H1 (cell line): ENCODE data around the gene TMEM41A. TPM values are rescaled to one million over a fixed set of nuclear protein-coding genes. Genes with fewer than 3 reads are reported as not detected.

Experiments used
- CTCF ChIA-PET: fragments of 300-600 bp; sonication (Branson Sonifier 250); formaldehyde crosslinking; loops from one replicate; lab custom pipeline; 2021; ENCODE audit not compliant: partially characterized antibody; lab: Charles Lee
- POLR2A ChIA-PET: fragments of 300-600 bp; sonication (Branson Sonifier 250); formaldehyde crosslinking; loops from one replicate; lab custom pipeline; 2021; ENCODE audit warnings: inconsistent platforms; ENCODE audit not compliant: partially characterized antibody; lab: Charles Lee
- DNase-seq, 2 experiments: peaks; one replicate each; pipeline versions ENCODE4 v3.0.0 to v3.0.0-alpha.2; 2010 to 2022; ENCODE audit warnings: low spot score in 2 of 2, low read depth in 1 of 2, mixed read lengths in 1 of 2
- FAIRE-seq: peaks from 2 replicates; lab custom pipeline; 2011; peaks lifted over from hg19 to GRCh38; lab: Jason Lieb, UNC
- H2AFZ ChIP-seq: 2 replicates; pipeline ENCODE4 v1.8.1; 2012; ENCODE audit warnings: low read length, inconsistent platforms
- H2AK5ac ChIP-seq: 2 replicates; pipeline ENCODE4 v1.6.1; 2013; ENCODE audit warnings: low read depth, low read length
- H2BK120ac ChIP-seq: replicated peaks from 2 replicates; pipeline ENCODE3; 2013; ENCODE audit warnings: low read depth, low read length, inconsistent platforms
- H2BK12ac ChIP-seq: 2 replicates; pipeline ENCODE4 v1.6.1; 2013; ENCODE audit warnings: low read depth, low read length
- H2BK15ac ChIP-seq: 2 replicates; pipeline ENCODE4 v1.6.1; 2013; ENCODE audit warnings: low read length
- H2BK20ac ChIP-seq: 2 replicates; pipeline ENCODE4 v1.6.1; 2013; ENCODE audit warnings: low read length
- H2BK5ac ChIP-seq: 2 replicates; pipeline ENCODE4 v1.6.1; 2013; ENCODE audit warnings: low read depth, low read length
- H3K14ac ChIP-seq: 2 replicates; pipeline ENCODE4 v1.6.1; 2013; ENCODE audit warnings: inconsistent platforms; ENCODE audit not compliant: insufficient read length
- H3K18ac ChIP-seq: 2 replicates; pipeline ENCODE4 v1.6.1; 2013; ENCODE audit warnings: low read length; ENCODE audit errors: extremely low read depth
- H3K23ac ChIP-seq: 2 replicates; pipeline ENCODE4 v1.6.1; 2013; ENCODE audit warnings: inconsistent platforms; ENCODE audit not compliant: insufficient read length
- H3K23me2 ChIP-seq: 2 replicates; pipeline ENCODE4 v1.6.1; 2013; ENCODE audit warnings: low read depth, low read length
- H3K27ac ChIP-seq: 2 replicates; pipeline ENCODE4 v1.6.1; 2011; ENCODE audit warnings: low read depth, low read length, inconsistent platforms
- H3K27me3 ChIP-seq, 4 experiments: replicated peaks in 1 of 4; 1 replicate in 1 of 4; 2 replicates in 3 of 4; pipeline versions ENCODE4 v1.6.1 to v1.8.1; 2011 to 2013; ENCODE audit warnings: low read length in 3 of 4, mild to moderate bottlenecking in 3 of 4, inconsistent platforms in 2 of 4, mixed read lengths in 2 of 4, moderate library complexity in 1 of 4; ENCODE audit not compliant: control insufficient read depth in 3 of 4, insufficient read depth in 3 of 4; ENCODE audit errors: extremely low read depth in 1 of 4
- H3K36me3 ChIP-seq, 4 experiments: 2 replicates each; pipeline versions ENCODE4 v1.6.1 to v1.8.1; 2011 to 2013; ENCODE audit warnings: mild to moderate bottlenecking in 4 of 4, low read length in 3 of 4, moderate library complexity in 2 of 4, control low read depth in 1 of 4, inconsistent platforms in 1 of 4; ENCODE audit not compliant: insufficient read depth in 4 of 4, control insufficient read depth in 2 of 4
- H3K4ac ChIP-seq: replicated peaks from 2 replicates; pipeline ENCODE3; 2013; ENCODE audit warnings: low read length, low read depth, mixed read lengths, inconsistent platforms; ENCODE audit not compliant: insufficient read length
- H3K4me1 ChIP-seq, 4 experiments: replicated peaks in 1 of 4; 1 replicate in 1 of 4; 2 replicates in 3 of 4; pipeline versions ENCODE4 v1.6.1 to v1.8.1; 2011 to 2013; ENCODE audit warnings: low read length in 3 of 4, inconsistent platforms in 2 of 4, mixed read lengths in 1 of 4; ENCODE audit not compliant: insufficient read depth in 4 of 4, control insufficient read depth in 3 of 4
- H3K4me2 ChIP-seq, 2 experiments: 2 replicates each; pipeline versions ENCODE4 v1.6.1 to v1.8.1; 2011 to 2013; ENCODE audit warnings: low read depth in 2 of 2, low read length in 2 of 2, control low read depth in 1 of 2, inconsistent platforms in 1 of 2, mild to moderate bottlenecking in 1 of 2; ENCODE audit not compliant: insufficient read depth in 1 of 2
- H3K4me3 ChIP-seq, 4 experiments: fragments of 200-600, 300-600 bp in 1 of 4; sonication (generic), shearing (Covaris generic), sonication (Bioruptor Twin) in 1 of 4; 2 replicates each; pipeline versions ENCODE4 v1.5.1 to v1.8.1; 2011 to 2016; ENCODE audit warnings: low read length in 4 of 4, low read depth in 3 of 4, control low read depth in 2 of 4, inconsistent platforms in 2 of 4, mild to moderate bottlenecking in 2 of 4, mixed read lengths in 1 of 4, moderate library complexity in 1 of 4; ENCODE audit not compliant: insufficient read depth in 2 of 4; ENCODE audit errors: extremely low read depth in 1 of 4
- H3K56ac ChIP-seq: replicated peaks from 2 replicates; pipeline ENCODE3; 2013; ENCODE audit warnings: low read depth, mild to moderate bottlenecking, mixed read lengths, low read length, inconsistent platforms; ENCODE audit not compliant: insufficient read length
- H3K79me1 ChIP-seq: 2 replicates; pipeline ENCODE4 v1.6.1; 2013; ENCODE audit warnings: low read depth, low read length, control low read depth
- H3K79me2 ChIP-seq, 2 experiments: 2 replicates each; pipeline versions ENCODE4 v1.6.1 to v1.8.1; 2012 to 2013; ENCODE audit warnings: low read length in 2 of 2, mild to moderate bottlenecking in 2 of 2, inconsistent platforms in 1 of 2; ENCODE audit not compliant: insufficient read depth in 2 of 2, control insufficient read depth in 1 of 2
- H3K9ac ChIP-seq, 4 experiments: replicated peaks in 1 of 4; 1 replicate in 1 of 4; 2 replicates in 3 of 4; pipeline versions ENCODE4 v1.6.1 to v1.8.1; 2011 to 2013; ENCODE audit warnings: low read depth in 3 of 4, low read length in 3 of 4, control low read depth in 2 of 4, mild to moderate bottlenecking in 2 of 4, moderate library complexity in 2 of 4, inconsistent platforms in 1 of 4; ENCODE audit errors: extremely low read depth in 1 of 4
- H3K9me3 ChIP-seq, 2 experiments: 2 replicates each; pipeline versions ENCODE4 v1.6.1 to v1.8.1; 2012 to 2013; ENCODE audit warnings: mild to moderate bottlenecking in 2 of 2, moderate library complexity in 2 of 2, control low read depth in 1 of 2, inconsistent platforms in 1 of 2, low read depth in 1 of 2, low read length in 1 of 2, mixed read lengths in 1 of 2; ENCODE audit not compliant: insufficient read depth in 2 of 2
- H4K20me1 ChIP-seq, 2 experiments: replicated peaks in 1 of 2; 2 replicates each; pipeline versions ENCODE3 to v1.8.1; 2011 to 2013; ENCODE audit warnings: inconsistent platforms in 2 of 2, low read length in 2 of 2, mild to moderate bottlenecking in 1 of 2; ENCODE audit not compliant: insufficient read depth in 2 of 2, control insufficient read depth in 1 of 2
- H4K5ac ChIP-seq: 2 replicates; pipeline ENCODE4 v1.6.1; 2013; ENCODE audit warnings: low read length, low read depth, mixed read lengths, inconsistent platforms; ENCODE audit not compliant: insufficient read length
- H4K8ac ChIP-seq: 2 replicates; pipeline ENCODE4 v1.8.0; 2013; ENCODE audit warnings: mild to moderate bottlenecking, moderate library complexity, low read length, inconsistent platforms; ENCODE audit not compliant: insufficient read depth; ENCODE audit errors: extremely low read depth
- H4K91ac ChIP-seq: replicated peaks from 2 replicates; pipeline ENCODE3; 2013; ENCODE audit warnings: low read length, mixed read lengths, inconsistent platforms; ENCODE audit not compliant: insufficient read length
- CBX5 ChIP-seq: fragments of 300-800, 300-1000 bp; sonication (generic); IDR thresholded peaks from 2 replicates; pipeline ENCODE4 v1.7.1; 2016; ENCODE audit warnings: antibody characterized with exemption, low read length, low read depth
- E2F6 ChIP-seq: IDR thresholded peaks from 2 replicates; pipeline ENCODE4 v1.6.1; 2012; ENCODE audit warnings: inconsistent platforms
- POLR2AphosphoS5 ChIP-seq: IDR thresholded peaks from 2 replicates; pipeline ENCODE4 v1.6.1; 2011; ENCODE audit warnings: low read depth, low read length
- SP2 ChIP-seq: IDR thresholded peaks from 2 replicates; pipeline ENCODE4 v1.6.1; 2012; ENCODE audit warnings: mild to moderate bottlenecking, low read length, inconsistent platforms
- TBP ChIP-seq: IDR thresholded peaks from 2 replicates; pipeline ENCODE4 v1.6.1; 2011; ENCODE audit warnings: low read depth, low read length, improper control_type of control experiment
- USF2 ChIP-seq: IDR thresholded peaks from 2 replicates; pipeline ENCODE4 v1.6.1; 2011; ENCODE audit warnings: low read length, improper control_type of control experiment
- WGBS, 2 experiments: shearing (Covaris generic) in 1 of 2; methylation state at CpG; one replicate each; pipeline versions ENCODE4 v1.1.6 to v1.1.7; 2013 to 2015; ENCODE audit warnings: low lambda C conversion rate in 2 of 2, mixed read lengths in 2 of 2, inconsistent platforms in 1 of 2, low coverage in 1 of 2, missing lambda C conversion rate in 1 of 2; ENCODE audit not compliant: insufficient replicate concordance in 2 of 2, insufficient coverage in 1 of 2, insufficient read length in 1 of 2; ENCODE audit errors: extremely low coverage in 1 of 2, missing lambda C conversion rate in 1 of 2; 5-methylcytosine and 5-hydroxymethylcytosine counted together
- long read RNA-seq, 2 experiments: library from RNA in 1 of 2; library from capped mRNA in 1 of 2; stranded (forward); transcript quantifications; one replicate each; pipeline ENCODE4 v2.0.0, GENCODE V29; 2021; ENCODE audit warnings: inconsistent platforms in 1 of 2
- polyA minus RNA-seq, 3 experiments: library from RNA; depleted of rRNA, polyadenylated mRNA; stranded (reverse); fragments of >200 nt; gene quantifications; 1 replicate in 2 of 3; 2 replicates in 1 of 3; pipeline ENCODE4 v1.2.3, GENCODE V29; 2011
- polyA plus RNA-seq, 7 experiments: library from polyadenylated mRNA; depleted of rRNA in 3 of 7; stranded (reverse) in 5 of 7; unstranded in 2 of 7; fragments of >200 nt in 5 of 7; fragments of 200-250 nt in 2 of 7; gene quantifications; 1 replicate in 5 of 7; 2 replicates in 1 of 7; 4 replicates in 1 of 7; pipeline versions ENCODE4 v1.2.1 to v1.2.3, GENCODE V29; 2011 to 2013; ENCODE audit warnings: missing spikeins in 2 of 7, mixed read lengths in 2 of 7
- total RNA-seq: library from RNA; stranded (reverse); fragmentation: NEBNext Ultra II Directional; extraction: Animal tissue kit (Norgen Biotek cat#: 25700); gene quantifications from 2 replicates; pipeline ENCODE4 v1.2.1, GENCODE V29; 2021

The TMEM41A gene
- total RNA-seq (13.5 and 14.1 TPM in 2 replicates), polyA plus RNA-seq (2011; rRNA removed) (17.5 and 20.1 TPM in 2 replicates), polyA minus RNA-seq (2011; rRNA and poly(A)+ RNA removed) (22.0 and 26.3 TPM in 2 replicates)
- 13.7 TPM for polyA plus RNA-seq (2011; cell fraction: cytosol; rRNA removed)
- 13.5 TPM for polyA plus RNA-seq (2011; cell fraction: nucleus; rRNA removed)
- polyA plus RNA-seq (2012, experiment 1 of 2), result 9.9 to 11.5 TPM (median 10.2 TPM) in 4 replicates
- polyA plus RNA-seq (2012, experiment 2 of 2), result 7.0 TPM
- polyA plus RNA-seq (2013, experiment 1 of 2), result 16.9 TPM
- polyA plus RNA-seq (2013, experiment 2 of 2), result 19.5 TPM
- 7.7 TPM for polyA minus RNA-seq (2011; cell fraction: cytosol; rRNA and poly(A)+ RNA removed)
- polyA minus RNA-seq (2011; cell fraction: nucleus; rRNA and poly(A)+ RNA removed), result 25.1 TPM
- long read RNA-seq, experiment 1, transcript TMEM41A-203 (5 exons, 2,827 nt), result major isoform, 5 of 9 reads
- long read RNA-seq, experiment 1, partial matches to known transcripts, result 2 of 9 reads
- long read RNA-seq, experiment 1, other reads (novel, unspliced or antisense), result 2 of 9 reads
- long read RNA-seq, experiment 2, transcript TMEM41A-203 (5 exons, 2,827 nt), result major isoform, 15 of 15 reads
- long read RNA-seq, experiment 2, partial matches to known transcripts, result 0 of 15 reads
- long read RNA-seq, experiment 2, other reads (novel, unspliced or antisense), result 0 of 15 reads

GRCh38 chr3:185498503-185499396 is at the start of gene TMEM41A:
TSS of gene TMEM41A (minus strand) at chr3:185499035. CDS start at chr3:185498961, 74 bp downstream.
- ChIA-PET CTCF (interaction anchor here (1.2 to 1.4 kb wide), 3 partner anchors 41 to 77 kb away, joined by 3 to 6 read pairs (median 3); no protein-coding TSS in a partner anchor), POLR2A (interaction anchor here (0.6 to 1.5 kb wide), 23 partner anchors 9 to 161 kb away, joined by 3 to 9 read pairs (median 4); partner anchors contain the start of gene SENP2)
- peaks cover 0 to 10% of the 10 kb centered on the region in 2 experiments; a peak in 2 of 4 replicates for H3K79me2 ChIP-seq
- H3K56ac ChIP-seq, result peak within 1 kb of the TSS; percentile 61
- no peak within 1 kb of the TSS for H2BK120ac ChIP-seq
- no peak within 1 kb of the TSS; the same call in 1 of the 2 replicates for H3K18ac ChIP-seq
- peak within 1 kb of the TSS; percentile 95 for H4K5ac ChIP-seq
- WGBS, 2 experiments, result 3% methylated on average over 65 of the region's 82 CpGs; no CpG with 5 or more reads in 1 of the 2 experiments
- peak within 1 kb of the TSS; percentile 84 to 93 (median 85) for H3K9ac ChIP-seq
- H3K23me2 ChIP-seq, result peaks cover 3% of the 10 kb centered on the region
- H2BK20ac ChIP-seq, result no peak within 1 kb of the TSS
- no peaks in the 10 kb centered on the region for H3K4me1 ChIP-seq
- H3K14ac ChIP-seq, result no peak within 1 kb of the TSS
- no peak within 1 kb of the TSS; the same call in 1 of the 2 replicates for H2BK12ac ChIP-seq
- H3K4ac ChIP-seq, result no peak within 1 kb of the TSS
- H2AFZ ChIP-seq, result peak within 1 kb of the TSS; percentile 82; the same call in 1 of the 2 replicates
- peaks cover 0 to 26% (median 13%) of the 10 kb centered on the region in 4 experiments; a peak in 6 of 8 replicates for H3K36me3 ChIP-seq
- peak within 1 kb of the TSS; percentile 66 for H3K27ac ChIP-seq
- H3K27me3 ChIP-seq, result no peaks in the 10 kb centered on the region
- H4K8ac ChIP-seq, result peak within 1 kb of the TSS; percentile 97
- peak within 1 kb of the TSS; percentile 90 to 98 (median 91) for H3K4me3 ChIP-seq
- no peak within 1 kb of the TSS for H4K91ac ChIP-seq
- no peak for FAIRE-seq
- no peak within 1 kb of the TSS for H2BK15ac ChIP-seq
- H3K23ac ChIP-seq, result no peak within 1 kb of the TSS
- peak within 1 kb of the TSS; percentile 89; the same call in 1 of the 2 replicates for H2BK5ac ChIP-seq
- peaks cover 3% of the 10 kb centered on the region; the same call in 1 of the 2 replicates for H3K79me1 ChIP-seq
- peak; percentile 73 to 98 for DNase-seq
- no peak within 1 kb of the TSS for H2AK5ac ChIP-seq
- H4K20me1 ChIP-seq, result peaks cover 5% of the 10 kb centered on the region in 2 experiments
- peak within 1 kb of the TSS; percentile 46 to 75 for H3K4me2 ChIP-seq
- H3K9me3 ChIP-seq, result no peaks in the 10 kb centered on the region
- TF ChIP-seq USF2 (peak; percentile 68), E2F6 (peak; percentile 71), TBP (peak; percentile 92), CBX5 (no peak), SP2 (no peak), POLR2AphosphoS5 (peak; percentile 91)
